Coronary artery (tissue), 2 donors: Measurements from ENCODE around the gene ACOT13.
"Not testable (repeated sequence)": the region's sequence is repeated elsewhere in the genome, so short reads cannot be mapped to it uniquely, and the experiment has no call there.

Experiments used
- DNase-seq: peaks from one replicate; pipeline ENCODE4 v3.0.0-alpha.2; 2017; ENCODE audit warnings: low spot score
- H3K27ac ChIP-seq, 2 donors: fragments of 200-600 bp; sonication (generic); one replicate each; pipeline ENCODE4 v1.5.1; 2016 to 2019
- H3K4me3 ChIP-seq: fragments of 200-600 bp; sonication (generic); 2 replicates; pipeline ENCODE4 v1.5.1; 2016; ENCODE audit warnings: mild to moderate bottlenecking, moderate library complexity
- TF ChIP-seq, protein P1 (sequence below): fragments of 200-600 bp; sonication (generic); IDR thresholded peaks from one replicate; pipeline ENCODE4 v1.5.1; 2019; ENCODE audit warnings: antibody characterized with exemption

The ACOT13 gene

DNA sequence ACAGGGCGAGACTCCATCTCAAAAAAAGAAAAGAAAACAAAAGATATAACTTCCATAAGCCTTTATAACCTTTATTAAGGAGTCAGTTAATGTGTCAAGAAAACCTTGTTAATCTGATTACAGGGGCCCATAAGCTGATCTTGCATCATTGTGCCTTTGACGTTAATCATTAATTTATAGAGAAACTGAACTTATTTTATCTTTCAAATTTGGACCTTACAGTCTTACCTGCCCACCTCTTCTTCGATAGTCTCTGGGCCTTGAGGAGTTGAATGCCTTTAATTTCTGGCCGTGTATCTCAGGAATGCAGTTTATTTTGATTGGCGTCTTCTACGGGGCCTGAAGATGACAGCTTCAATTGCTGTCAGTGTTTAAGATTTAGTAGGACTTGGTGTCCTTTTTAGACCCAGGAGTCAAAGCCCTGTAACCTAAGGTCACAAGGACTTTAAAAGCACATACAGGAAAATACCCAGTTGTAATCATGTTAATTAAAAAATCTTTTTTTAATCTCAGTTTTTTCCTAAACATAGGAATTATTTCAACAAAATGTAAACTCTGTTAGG lies 5.8 kb downstream of the ACOT13 start:
- TF ChIP-seq, protein P1, sequence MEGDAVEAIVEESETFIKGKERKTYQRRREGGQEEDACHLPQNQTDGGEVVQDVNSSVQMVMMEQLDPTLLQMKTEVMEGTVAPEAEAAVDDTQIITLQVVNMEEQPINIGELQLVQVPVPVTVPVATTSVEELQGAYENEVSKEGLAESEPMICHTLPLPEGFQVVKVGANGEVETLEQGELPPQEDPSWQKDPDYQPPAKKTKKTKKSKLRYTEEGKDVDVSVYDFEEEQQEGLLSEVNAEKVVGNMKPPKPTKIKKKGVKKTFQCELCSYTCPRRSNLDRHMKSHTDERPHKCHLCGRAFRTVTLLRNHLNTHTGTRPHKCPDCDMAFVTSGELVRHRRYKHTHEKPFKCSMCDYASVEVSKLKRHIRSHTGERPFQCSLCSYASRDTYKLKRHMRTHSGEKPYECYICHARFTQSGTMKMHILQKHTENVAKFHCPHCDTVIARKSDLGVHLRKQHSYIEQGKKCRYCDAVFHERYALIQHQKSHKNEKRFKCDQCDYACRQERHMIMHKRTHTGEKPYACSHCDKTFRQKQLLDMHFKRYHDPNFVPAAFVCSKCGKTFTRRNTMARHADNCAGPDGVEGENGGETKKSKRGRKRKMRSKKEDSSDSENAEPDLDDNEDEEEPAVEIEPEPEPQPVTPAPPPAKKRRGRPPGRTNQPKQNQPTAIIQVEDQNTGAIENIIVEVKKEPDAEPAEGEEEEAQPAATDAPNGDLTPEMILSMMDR = no peak
- DNase-seq = no peak
- Histone ChIP-seq H3K4me3 (no peak overlapping the region), H3K27ac (no peak overlapping the region)

DNA sequence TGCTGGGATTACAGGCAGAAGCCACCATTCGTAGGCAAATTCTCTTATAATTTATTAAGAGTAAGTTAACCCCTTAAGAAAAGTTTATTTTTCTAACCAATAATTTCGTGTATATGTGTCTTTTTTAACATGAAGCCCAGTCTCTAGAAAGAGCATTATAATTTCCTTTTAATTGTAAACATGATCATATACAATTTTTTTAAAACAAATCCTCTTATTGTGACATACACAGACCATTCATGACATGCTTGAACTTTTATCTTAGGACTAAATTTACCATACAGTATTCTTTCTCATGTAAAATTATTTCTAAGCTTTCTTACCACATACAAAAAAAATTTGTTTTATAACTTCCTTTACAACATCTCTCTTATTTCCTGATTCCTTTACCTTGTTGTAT lies 6.7 kb downstream of the ACOT13 start:
- Histone ChIP-seq H3K27ac (no peak overlapping the region), H3K4me3 (no peak overlapping the region)
- TF ChIP-seq, protein P1 = no peak
- DNase-seq = no peak

DNA sequence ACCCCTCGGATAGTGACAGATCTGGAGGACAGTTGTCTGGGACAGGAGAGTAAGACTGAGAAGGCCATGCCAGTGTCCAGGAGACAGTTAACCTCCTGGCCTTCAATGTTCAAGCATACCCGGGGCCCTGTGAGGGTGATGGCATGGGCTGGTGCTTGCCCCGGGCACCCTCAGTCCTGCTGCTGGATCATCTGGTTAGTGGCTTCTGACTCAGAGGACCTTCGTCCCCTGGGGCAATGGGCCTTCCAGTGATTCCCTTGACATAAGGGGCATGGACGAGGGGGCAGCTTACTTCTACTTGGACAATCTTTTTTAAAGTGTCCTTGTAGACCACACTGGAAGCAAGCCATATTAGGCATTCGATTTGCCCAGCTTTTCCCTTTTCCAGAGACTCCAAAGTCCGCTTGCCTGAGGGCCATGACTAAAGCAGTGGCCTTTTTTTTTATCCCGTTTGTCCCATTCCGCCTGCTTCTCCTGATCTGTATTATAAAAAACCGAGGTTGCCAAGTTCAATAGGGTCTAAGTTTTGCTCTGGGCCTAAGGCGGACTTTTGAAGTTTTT lies 12.0 kb downstream of the ACOT13 start:
- not testable (repeated sequence) for H3K4me3 ChIP-seq, H3K27ac ChIP-seq, DNase-seq

DNA sequence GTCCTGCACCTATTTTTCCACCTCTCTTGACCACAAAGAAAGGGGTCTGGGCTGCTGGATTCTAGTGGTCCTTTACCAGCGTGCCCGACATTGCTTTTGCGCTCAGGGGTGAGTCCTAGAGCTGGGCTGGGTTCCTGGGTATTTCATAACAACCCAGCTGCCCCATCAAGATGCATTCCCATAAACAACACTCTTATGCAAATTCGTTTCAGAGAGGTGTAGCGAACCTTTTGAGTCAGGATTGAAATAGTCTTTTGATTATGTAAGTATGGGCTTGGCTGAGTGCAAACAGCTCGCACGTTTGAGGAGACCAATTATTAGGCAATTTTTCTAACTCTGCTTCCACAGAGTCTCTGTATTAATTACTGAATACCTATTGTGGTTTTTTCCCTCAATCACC lies 13.7 kb downstream of the ACOT13 start:
- DNase-seq = no peak
- H3K27ac ChIP-seq = no peak overlapping the region

DNA sequence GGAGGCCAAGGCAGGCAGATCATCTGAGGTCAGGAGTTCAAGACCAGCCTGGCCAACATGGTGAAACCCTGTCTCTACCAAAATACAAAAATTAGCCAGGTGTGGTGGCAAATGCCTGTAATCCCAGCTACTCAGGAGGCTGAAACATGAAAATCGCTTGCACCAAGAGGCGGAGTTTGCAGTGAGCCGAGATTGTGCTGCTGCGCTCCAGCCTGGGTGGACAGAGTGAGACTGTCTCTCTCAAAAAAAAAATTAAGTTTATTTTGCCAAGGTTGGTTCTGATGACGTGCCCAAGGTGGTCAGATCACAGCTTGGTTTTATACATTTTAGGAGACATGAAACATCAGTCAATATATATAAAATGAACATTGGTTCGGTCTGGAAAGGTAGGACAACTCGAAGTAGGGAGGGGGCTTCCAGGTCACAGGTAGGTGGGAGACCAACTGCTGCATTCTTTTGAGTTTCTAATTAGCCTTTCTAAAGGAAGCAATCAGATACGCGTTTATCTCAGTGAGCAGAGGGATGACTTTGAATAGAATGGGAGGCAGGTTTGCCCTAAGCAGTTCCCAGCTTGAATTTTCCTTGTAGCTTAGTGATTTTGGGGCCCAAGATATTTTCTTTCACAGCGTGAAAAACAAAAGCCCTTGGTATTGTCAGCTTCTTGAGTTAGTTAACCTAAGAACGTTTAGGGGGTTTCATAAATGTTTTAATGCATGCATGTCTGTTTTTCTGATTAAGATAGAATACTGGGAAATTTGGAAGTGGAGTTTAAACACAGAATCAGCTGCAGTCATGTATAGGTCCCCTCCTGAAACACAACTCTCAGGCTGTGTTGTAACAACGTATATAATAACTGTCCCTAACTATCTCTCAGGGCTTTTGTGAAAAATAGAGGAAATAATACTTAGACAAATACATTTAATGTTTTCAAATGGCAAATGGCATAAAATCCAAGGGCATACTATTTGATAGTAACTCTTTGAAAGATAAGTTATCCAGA lies 16.7 kb downstream of the ACOT13 start:
- TF ChIP-seq, protein P1 = no peak
- no peak for DNase-seq
- H3K27ac ChIP-seq = no peak overlapping the region

More for the DNA sequence above, 13.7 kb downstream of the ACOT13 start:
- H3K4me3 ChIP-seq = no peak overlapping the region
- TF ChIP-seq, protein P1 = no peak

DNA sequence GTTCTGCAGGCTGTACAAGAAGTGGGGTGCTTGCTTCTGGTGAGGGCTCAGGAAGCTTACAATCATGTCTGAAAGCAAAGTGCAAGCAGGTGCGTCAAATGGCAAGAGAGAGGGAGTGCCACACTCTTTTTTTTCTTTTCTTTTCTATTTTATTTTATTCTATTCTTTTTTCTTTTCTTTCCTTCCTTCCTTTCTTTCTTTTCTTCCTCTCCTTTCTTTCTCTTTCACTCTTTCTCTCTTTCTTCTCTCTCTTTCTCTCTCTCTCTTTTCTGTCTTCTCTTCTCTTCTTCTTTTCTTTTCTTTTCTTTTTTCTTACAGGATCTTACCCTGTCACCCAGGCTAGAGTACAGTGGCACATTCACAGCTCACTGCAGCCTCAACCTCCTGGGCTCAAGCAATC lies 19.5 kb downstream of the ACOT13 start:
- Histone ChIP-seq H3K27ac (no peak overlapping the region), H3K4me3 (no peak overlapping the region)
- TF ChIP-seq, protein P1 = no peak
- DNase-seq = no peak

More for the DNA sequence above, 16.7 kb downstream of the ACOT13 start:
- H3K4me3 ChIP-seq = no peak overlapping the region

DNA sequence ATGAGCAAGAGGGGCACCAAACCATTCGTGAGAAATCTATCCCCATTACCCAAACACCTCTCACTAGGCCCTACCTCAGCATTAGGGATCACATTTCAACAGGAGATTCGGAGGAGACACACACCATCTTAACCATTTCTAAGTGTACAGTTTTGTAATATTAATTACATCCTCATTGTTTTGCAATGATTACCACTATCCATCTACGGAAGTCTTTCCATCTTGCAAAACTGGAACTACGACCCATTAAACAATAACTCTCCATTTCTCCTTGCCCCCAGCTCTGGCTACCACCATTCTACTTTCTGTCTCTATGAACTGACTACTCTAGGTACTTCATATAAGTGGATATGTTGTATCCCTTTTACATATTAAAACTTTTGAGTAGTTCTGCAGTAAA lies 20.1 kb downstream of the ACOT13 start:
- Histone ChIP-seq H3K4me3 (no peak overlapping the region), H3K27ac (no peak overlapping the region)
- DNase-seq = no peak
- TF ChIP-seq, protein P1 = no peak
